HG03097 (cell line): ENCODE results near the gene PSMD13.

Experiments
- ATAC-seq: cut with Tn5 transposase; IDR thresholded peaks from one replicate; pipeline ENCODE4 v1.9.1; 2021; ENCODE audit not compliant: unreplicated experiment, low FRiP score

PSMD13 gene

GRCh38 chr11:296171-297050, 59.6 kb downstream of the PSMD13 start:
- no peak for ATAC-seq

GRCh38 chr11:297051-297585, 60.3 kb downstream of the PSMD13 start:
- no peak for ATAC-seq

- no peak for ATAC-seq
Measured at GRCh38 chr11:297586-298405, 61.0 kb downstream of the PSMD13 start.

- ATAC-seq, result no peak
Measured at GRCh38 chr11:298406-299065, 61.8 kb downstream of the PSMD13 start.

GRCh38 chr11:299081-299891, 62.5 kb downstream of the PSMD13 start, which contains the start of gene IFITM5:
TSS of gene IFITM5 (minus strand) at chr11:299526. CDS start at chr11:299490, 36 bp downstream.
- ATAC-seq, result no peak

- ATAC-seq, result no peak
Measured at GRCh38 chr11:299951-300735, 63.4 kb downstream of the PSMD13 start.
